Breast epithelium (tissue), 4 donors: ENCODE measurements around the gene SORL1. TPM values are rescaled to one million over a fixed set of nuclear protein-coding genes. Genes with fewer than 3 reads are reported as not detected.

ENCODE experiments used
- DNase-seq, 2 donors: peaks; one replicate each; pipeline ENCODE4 v3.0.0-alpha.2; 2019; ENCODE audit warnings: low spot score in 2 of 2
- H3K27ac ChIP-seq, 2 donors: fragments of 200-600 bp; sonication (generic) in 1 of 2; one replicate each; pipeline ENCODE4 v1.5.1; 2016 to 2019; ENCODE audit warnings: mild to moderate bottlenecking in 1 of 2
- H3K27me3 ChIP-seq, 2 donors: fragments of 200-600 bp; sonication (generic) in 1 of 2; one replicate each; pipeline versions ENCODE4 v1.5.1 to v1.6.0; 2017 to 2019; ENCODE audit warnings: control low read depth in 1 of 2, mild to moderate bottlenecking in 1 of 2
- H3K36me3 ChIP-seq: fragments of 200-600 bp; one replicate; pipeline ENCODE4 v1.5.1; 2019
- H3K4me1 ChIP-seq, 2 donors: fragments of 200-600 bp; sonication (generic); one replicate each; pipeline ENCODE4 v1.5.1; 2016 to 2019; ENCODE audit warnings: control low read depth in 1 of 2
- H3K4me3 ChIP-seq, 3 donors: fragments of 200-600 bp; sonication (generic); 1 replicate in 2 of 3; 2 replicates in 1 of 3; pipeline ENCODE4 v1.5.1; 2016 to 2019; ENCODE audit warnings: mild to moderate bottlenecking in 3 of 3, moderate library complexity in 2 of 3
- H3K9me3 ChIP-seq, 2 donors: fragments of 200-600 bp; sonication (generic) in 1 of 2; one replicate each; pipeline ENCODE4 v1.5.1; 2016 to 2019; ENCODE audit warnings: control low read depth in 1 of 2
- CTCF ChIP-seq, 3 donors: fragments of 450-650 bp; IDR thresholded peaks; one replicate each; pipeline ENCODE4 v1.5.1; 2016 to 2017; ENCODE audit warnings: antibody characterized with exemption in 3 of 3, mild to moderate bottlenecking in 3 of 3, moderate library complexity in 3 of 3
- POLR2A ChIP-seq: fragments of 450-650 bp; IDR thresholded peaks from one replicate; pipeline ENCODE4 v1.6.1; 2016; ENCODE audit warnings: antibody characterized with exemption, mild to moderate bottlenecking, moderate library complexity
- POLR2AphosphoS5 ChIP-seq, 3 donors: sonication (generic); formaldehyde crosslinking; IDR thresholded peaks; one replicate each; pipeline ENCODE4 v1.6.1; 2017; ENCODE audit warnings: antibody characterized with exemption in 3 of 3
- intact Hi-C: fragments of 100-400 bp; cut with DNase I; formaldehyde crosslinking; loops from one replicate; pipeline ENCODE4 v1.15.1; 2023; ENCODE audit warnings: low total_unique reads
- total RNA-seq, 3 donors: library from RNA; depleted of rRNA; stranded (reverse); fragments of >200 nt; gene quantifications; one replicate each; pipeline ENCODE4 v1.1.0, GENCODE V29; 2016

The SORL1 gene
- total RNA-seq, 3 donors from 2014 or later: 3.5 to 64.0 (median 50.8) TPM

- no peak overlapping the region for H3K27ac ChIP-seq
- TF ChIP-seq CTCF (IDR thresholded peaks at IDR 0.05) (no peak), POLR2A (no peak), POLR2AphosphoS5 (IDR thresholded peaks at IDR 0.05) (no peak)
- H3K36me3 ChIP-seq: no peaks in the 10 kb centered on the region
- no peak overlapping the region for H3K4me3 ChIP-seq
- H3K9me3 ChIP-seq: no peaks in the 10 kb centered on the region
- H3K4me1 ChIP-seq: no peaks in the 10 kb centered on the region
- intact Hi-C loops: no loop called here
- no peaks in the 10 kb centered on the region for H3K27me3 ChIP-seq
- DNase-seq: no peak
Observed at GRCh38 chr11:121581607-121582006, 129.5 kb downstream of the SORL1 start.

GRCh38 chr11:121582296-121582695 lies 130.2 kb downstream of the SORL1 start:
- Histone ChIP-seq H3K27me3 (no peaks in the 10 kb centered on the region), H3K27ac (peak overlapping the region in 1 of 2 donors; percentile 32), H3K9me3 (no peaks in the 10 kb centered on the region), H3K4me1 (no peaks in the 10 kb centered on the region), H3K4me3 (no peak overlapping the region), H3K36me3 (no peaks in the 10 kb centered on the region)
- intact Hi-C loops: no loop called here
- TF ChIP-seq POLR2A (no peak), CTCF (IDR thresholded peaks at IDR 0.05) (no peak), POLR2AphosphoS5 (IDR thresholded peaks at IDR 0.05) (no peak)
- no peak for DNase-seq

GRCh38 chr11:121583825-121584224 lies 131.7 kb downstream of the SORL1 start:
- intact Hi-C loops: no loop called here
- Histone ChIP-seq H3K27ac (no peak overlapping the region), H3K36me3 (no peaks in the 10 kb centered on the region), H3K9me3 (no peaks in the 10 kb centered on the region), H3K27me3 (no peaks in the 10 kb centered on the region), H3K4me1 (no peaks in the 10 kb centered on the region), H3K4me3 (no peak overlapping the region)
- no peak for DNase-seq
- TF ChIP-seq POLR2AphosphoS5 (IDR thresholded peaks at IDR 0.05) (no peak), CTCF (IDR thresholded peaks at IDR 0.05) (no peak)

- Histone ChIP-seq H3K4me3 (no peak overlapping the region), H3K27me3 (no peaks in the 10 kb centered on the region), H3K9me3 (no peaks in the 10 kb centered on the region), H3K27ac (no peak overlapping the region), H3K4me1 (no peaks in the 10 kb centered on the region), H3K36me3 (no peaks in the 10 kb centered on the region)
- TF ChIP-seq POLR2A (no peak), POLR2AphosphoS5 (IDR thresholded peaks at IDR 0.05) (no peak), CTCF (IDR thresholded peaks at IDR 0.05) (no peak)
- DNase-seq: no peak
- intact Hi-C loops: no loop called here
Observed at GRCh38 chr11:121586750-121587149, 134.6 kb downstream of the SORL1 start.

- Histone ChIP-seq H3K27me3 (no peaks in the 10 kb centered on the region), H3K9me3 (no peaks in the 10 kb centered on the region), H3K4me1 (no peaks in the 10 kb centered on the region), H3K27ac (no peak overlapping the region), H3K36me3 (no peaks in the 10 kb centered on the region), H3K4me3 (no peak overlapping the region)
- TF ChIP-seq POLR2AphosphoS5 (IDR thresholded peaks at IDR 0.05) (no peak), CTCF (IDR thresholded peaks at IDR 0.05) (no peak), POLR2A (no peak)
- intact Hi-C loops: no loop called here
- DNase-seq: no peak
Observed at GRCh38 chr11:121587182-121587581, 135.1 kb downstream of the SORL1 start.
